Mesendoderm (in vitro differentiated cells): Measurements from ENCODE around the gene CUL4A.

ENCODE experiments used
- DNase-seq: peaks from one replicate; pipeline ENCODE4 v3.0.0; 2013
- H2AK5ac ChIP-seq: 2 replicates; pipeline ENCODE4 v1.6.1; 2013; ENCODE audit warnings: low read length, inconsistent platforms
- H2BK120ac ChIP-seq: 2 replicates; pipeline ENCODE4 v1.6.1; 2013; ENCODE audit warnings: low read depth, mild to moderate bottlenecking, low read length, moderate library complexity, mixed read lengths
- H2BK15ac ChIP-seq: replicated peaks from 2 replicates; pipeline ENCODE4 v1.6.1; 2013; ENCODE audit warnings: low read depth, mild to moderate bottlenecking, moderate library complexity
- H2BK5ac ChIP-seq: 2 replicates; pipeline ENCODE4 v1.6.1; 2013; ENCODE audit warnings: low read length, inconsistent platforms
- H3K18ac ChIP-seq: 2 replicates; pipeline ENCODE4 v1.6.1; 2013; ENCODE audit warnings: mild to moderate bottlenecking, low read length, mixed read lengths
- H3K23ac ChIP-seq: one replicate; pipeline ENCODE4 v1.6.1; 2013; ENCODE audit warnings: low read length
- H3K27ac ChIP-seq: 2 replicates; pipeline ENCODE4 v1.5.1; 2013; ENCODE audit warnings: low read depth, mild to moderate bottlenecking, inconsistent platforms, low read length, moderate library complexity
- H3K27me3 ChIP-seq: 2 replicates; pipeline ENCODE4 v1.6.1; 2013; ENCODE audit warnings: low read length, control low read depth, mild to moderate bottlenecking, inconsistent platforms; ENCODE audit not compliant: insufficient read depth, poor library complexity
- H3K36me3 ChIP-seq: 2 replicates; pipeline ENCODE4 v1.6.1; 2013; ENCODE audit warnings: low read length, inconsistent platforms; ENCODE audit not compliant: control insufficient read depth, insufficient read depth
- H3K4ac ChIP-seq: one replicate; pipeline ENCODE4 v1.6.1; 2013; ENCODE audit warnings: low read depth, mild to moderate bottlenecking, low read length, moderate library complexity
- H3K4me1 ChIP-seq: 2 replicates; pipeline ENCODE4 v1.6.1; 2013; ENCODE audit warnings: low read depth, low read length, inconsistent platforms; ENCODE audit not compliant: control insufficient read depth
- H3K4me2 ChIP-seq: 2 replicates; pipeline ENCODE4 v1.6.1; 2013; ENCODE audit warnings: low read length
- H3K4me3 ChIP-seq: 2 replicates; pipeline ENCODE4 v1.5.1; 2013; ENCODE audit warnings: mild to moderate bottlenecking, low read length
- H3K56ac ChIP-seq: one replicate; pipeline ENCODE4 v1.6.1; 2013; ENCODE audit warnings: low read length
- H3K79me1 ChIP-seq: 2 replicates; pipeline ENCODE4 v1.6.1; 2013; ENCODE audit warnings: low read length, inconsistent platforms
- H3K79me2 ChIP-seq: 2 replicates; pipeline ENCODE4 v1.6.1; 2013; ENCODE audit warnings: mild to moderate bottlenecking, low read length; ENCODE audit not compliant: control insufficient read depth, insufficient read depth
- H3K9ac ChIP-seq: 2 replicates; pipeline ENCODE4 v1.6.1; 2013; ENCODE audit warnings: low read length, inconsistent platforms
- H4K5ac ChIP-seq: one replicate; pipeline ENCODE4 v1.6.1; 2013; ENCODE audit warnings: low read length
- H4K8ac ChIP-seq: one replicate; pipeline ENCODE4 v1.6.1; 2013; ENCODE audit warnings: low read depth, mild to moderate bottlenecking, control low read depth, low read length, moderate library complexity
- whole genome bisulfite sequencing: extraction: QIAGEN DNeasy Blood & Tissue Kit; methylation state at CpG from one replicate; pipeline ENCODE4 v1.1.7; 2013; ENCODE audit warnings: low lambda C conversion rate, missing lambda C conversion rate; ENCODE audit not compliant: insufficient coverage; ENCODE audit errors: extremely low coverage; 5-methylcytosine and 5-hydroxymethylcytosine counted together

CUL4A gene

GRCh38 chr13:113210833-113211232 is 1.4 kb downstream of the CUL4A start:
- H3K4ac ChIP-seq, result no peak overlapping the region
- no peak overlapping the region for H3K23ac ChIP-seq
- no peak overlapping the region for H4K8ac ChIP-seq
- H3K79me1 ChIP-seq, result peaks cover 9% of the 10 kb centered on the region
- peaks cover 80% of the 10 kb centered on the region for H3K79me2 ChIP-seq
- H2BK120ac ChIP-seq, result no peak overlapping the region
- H3K4me1 ChIP-seq, result peaks cover 3% of the 10 kb centered on the region
- H3K56ac ChIP-seq, result peak overlapping the region; percentile 51
- H4K5ac ChIP-seq, result no peak overlapping the region
- H3K36me3 ChIP-seq, result no peaks in the 10 kb centered on the region
- no peak overlapping the region for H3K27ac ChIP-seq
- H2BK5ac ChIP-seq, result no peak overlapping the region
- no peak overlapping the region for H2AK5ac ChIP-seq
- peak overlapping the region; percentile 50 for H3K4me2 ChIP-seq
- H2BK15ac ChIP-seq, result no peak overlapping the region
- H3K9ac ChIP-seq, result peak overlapping the region; percentile 61
- H3K27me3 ChIP-seq, result no peaks in the 10 kb centered on the region
- H3K4me3 ChIP-seq, result no peak overlapping the region
- DNase-seq, result no peak
- WGBS, result no CpG with 5 or more reads among the region's 6 CpGs
- H3K18ac ChIP-seq, result no peak overlapping the region

DNA sequence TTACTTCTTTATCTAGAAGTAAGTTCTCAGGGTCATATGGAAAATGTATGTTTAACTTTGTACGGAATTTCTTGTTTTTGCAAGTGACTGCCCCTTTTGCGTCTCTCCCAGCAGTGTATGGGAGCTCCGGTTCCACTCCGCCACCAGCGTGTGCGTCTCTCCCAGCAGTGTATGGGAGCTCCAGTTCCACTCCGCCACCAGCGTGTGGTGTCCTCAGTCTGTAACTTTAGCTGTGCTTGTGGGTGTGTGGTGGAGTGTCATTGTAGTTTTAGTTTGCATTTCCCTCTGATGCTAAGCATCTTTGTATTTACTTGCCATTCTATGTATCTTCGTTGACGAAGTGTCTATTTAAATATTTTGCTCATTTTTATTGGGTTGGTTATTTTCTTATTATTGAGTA is 2.4 kb downstream of the CUL4A start:
- no peak overlapping the region for H3K18ac ChIP-seq
- H3K4me1 ChIP-seq, result peaks cover 7% of the 10 kb centered on the region
- no peak overlapping the region for H3K4ac ChIP-seq
- DNase-seq, result peak; percentile 77
- no peak overlapping the region for H2BK5ac ChIP-seq
- H4K8ac ChIP-seq, result no peak overlapping the region
- peaks cover 80% of the 10 kb centered on the region for H3K79me2 ChIP-seq
- no peak overlapping the region for H3K9ac ChIP-seq
- H3K27ac ChIP-seq, result no peak overlapping the region
- H3K79me1 ChIP-seq, result peaks cover 9% of the 10 kb centered on the region
- H2BK15ac ChIP-seq, result no peak overlapping the region
- no peaks in the 10 kb centered on the region for H3K27me3 ChIP-seq
- no peak overlapping the region for H3K56ac ChIP-seq
- no peak overlapping the region for H2BK120ac ChIP-seq
- H4K5ac ChIP-seq, result no peak overlapping the region
- H3K4me3 ChIP-seq, result no peak overlapping the region
- H3K4me2 ChIP-seq, result no peak overlapping the region
- H3K23ac ChIP-seq, result no peak overlapping the region
- no peaks in the 10 kb centered on the region for H3K36me3 ChIP-seq
- no peak overlapping the region for H2AK5ac ChIP-seq
- WGBS, result no CpG with 5 or more reads among the region's 10 CpGs

GRCh38 chr13:113216254-113217048 is 7.0 kb downstream of the CUL4A start:
- Histone ChIP-seq H3K23ac (no peak overlapping the region), H3K27me3 (no peaks in the 10 kb centered on the region), H3K36me3 (peaks cover 1% of the 10 kb centered on the region), H4K5ac (no peak overlapping the region), H2AK5ac (no peak overlapping the region), H3K4me3 (no peak overlapping the region), H3K4me1 (peaks cover 4% of the 10 kb centered on the region), H3K27ac (no peak overlapping the region), H3K4me2 (no peak overlapping the region), H3K56ac (peak overlapping the region; percentile 34), H3K79me2 (peaks cover 91% of the 10 kb centered on the region), H3K18ac (no peak overlapping the region), H4K8ac (no peak overlapping the region), H3K79me1 (peaks cover 14% of the 10 kb centered on the region), H3K4ac (no peak overlapping the region), H3K9ac (peak overlapping the region; percentile 3), H2BK120ac (no peak overlapping the region), H2BK5ac (no peak overlapping the region), H2BK15ac (no peak overlapping the region)
- peak; percentile 83 for DNase-seq
- WGBS, result no CpG with 5 or more reads among the region's 7 CpGs

GRCh38 chr13:113218586-113218985 is 9.2 kb downstream of the CUL4A start:
- no peak overlapping the region for H3K56ac ChIP-seq
- peaks cover 27% of the 10 kb centered on the region for H3K79me1 ChIP-seq
- no peak for DNase-seq
- H3K4me2 ChIP-seq, result no peak overlapping the region
- H3K4me1 ChIP-seq, result peaks cover 4% of the 10 kb centered on the region
- no peak overlapping the region for H3K27ac ChIP-seq
- no peak overlapping the region for H3K4ac ChIP-seq
- H2BK5ac ChIP-seq, result no peak overlapping the region
- no CpG with 5 or more reads among the region's 3 CpGs for WGBS
- H2AK5ac ChIP-seq, result no peak overlapping the region
- H3K4me3 ChIP-seq, result no peak overlapping the region
- H3K27me3 ChIP-seq, result no peaks in the 10 kb centered on the region
- H3K18ac ChIP-seq, result no peak overlapping the region
- no peak overlapping the region for H3K9ac ChIP-seq
- H3K23ac ChIP-seq, result no peak overlapping the region
- no peak overlapping the region for H2BK120ac ChIP-seq
- H2BK15ac ChIP-seq, result no peak overlapping the region
- H4K8ac ChIP-seq, result no peak overlapping the region
- H4K5ac ChIP-seq, result no peak overlapping the region
- peaks cover 90% of the 10 kb centered on the region for H3K79me2 ChIP-seq
- H3K36me3 ChIP-seq, result peaks cover 1% of the 10 kb centered on the region

DNA sequence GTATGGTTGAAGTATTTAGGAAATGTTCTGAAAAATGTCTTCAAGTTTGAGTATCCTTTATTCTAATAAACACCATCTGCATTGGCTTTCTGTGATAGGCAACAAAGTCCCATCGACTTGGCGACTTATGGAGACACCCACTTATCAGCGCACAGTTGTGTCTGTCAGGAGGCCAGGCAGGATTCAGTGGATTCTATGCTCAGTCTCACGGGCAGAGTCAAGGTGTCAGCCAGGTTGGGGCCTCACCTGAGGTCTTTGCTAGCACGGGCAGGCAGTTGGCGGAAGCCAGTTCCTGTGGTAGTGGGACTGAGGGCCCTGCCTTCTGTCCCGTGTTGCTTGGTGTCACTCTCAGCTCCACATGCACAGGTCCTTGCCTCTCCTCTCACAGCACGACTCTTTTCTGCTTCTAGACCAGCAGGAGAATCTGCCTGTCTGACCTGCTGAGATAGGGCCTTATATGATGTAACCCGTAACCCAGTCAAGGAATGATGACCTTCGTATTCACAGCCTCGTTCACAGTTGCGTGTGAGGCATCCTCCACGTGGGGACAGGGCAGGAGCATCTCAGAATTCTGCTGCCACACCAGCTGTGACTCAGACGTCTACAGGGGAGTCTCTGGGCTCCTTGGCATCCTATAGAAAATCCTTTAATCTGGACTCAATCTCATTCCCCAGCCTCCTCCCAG is 10.0 kb downstream of the CUL4A start:
- H3K36me3 ChIP-seq, result peaks cover 5% of the 10 kb centered on the region
- no CpG with 5 or more reads among the region's 14 CpGs for WGBS
- no peak overlapping the region for H3K4me3 ChIP-seq
- H2BK15ac ChIP-seq, result no peak overlapping the region
- no peaks in the 10 kb centered on the region for H3K27me3 ChIP-seq
- H3K56ac ChIP-seq, result no peak overlapping the region
- H3K23ac ChIP-seq, result no peak overlapping the region
- H3K9ac ChIP-seq, result no peak overlapping the region
- H4K8ac ChIP-seq, result no peak overlapping the region
- H4K5ac ChIP-seq, result no peak overlapping the region
- DNase-seq, result peak; percentile 74
- peaks cover 30% of the 10 kb centered on the region for H3K79me1 ChIP-seq
- H3K4me1 ChIP-seq, result peaks cover 4% of the 10 kb centered on the region
- H3K4ac ChIP-seq, result no peak overlapping the region
- no peak overlapping the region for H2BK120ac ChIP-seq
- no peak overlapping the region for H2BK5ac ChIP-seq
- no peak overlapping the region for H3K27ac ChIP-seq
- H3K4me2 ChIP-seq, result no peak overlapping the region
- H3K79me2 ChIP-seq, result peaks cover 87% of the 10 kb centered on the region
- no peak overlapping the region for H2AK5ac ChIP-seq
- H3K18ac ChIP-seq, result no peak overlapping the region
